Prostate gland (tissue), 2 donors: ENCODE results near the gene POFUT2. TPM values are rescaled to one million over a fixed set of nuclear protein-coding genes. Genes with fewer than 3 reads are reported as not detected.
A peak's percentile ranks its signal among the peaks of the same experiment; 100 is the strongest.

ENCODE experiments used
- DNase-seq: peaks from one replicate; pipeline ENCODE4 v3.0.0-alpha.2; 2019; ENCODE audit warnings: low spot score
- H3K27ac ChIP-seq, 2 donors: fragments of 200-600 bp; sonication (generic); 2 replicates each; pipeline ENCODE4 v1.5.1; 2017 to 2019
- H3K27me3 ChIP-seq: fragments of 200-600 bp; sonication (generic); replicated peaks from 2 replicates; pipeline ENCODE4 v1.5.1; 2019; ENCODE audit not compliant: insufficient read depth
- H3K36me3 ChIP-seq, 2 donors: fragments of 200-600 bp; sonication (generic); 1 replicate in 1 of 2; 2 replicates in 1 of 2; pipeline versions ENCODE4 v1.5.1 to v1.8.1; 2017 to 2019
- H3K4me1 ChIP-seq: fragments of 200-600 bp; sonication (generic); replicated peaks from 2 replicates; pipeline ENCODE4 v1.5.1; 2019
- H3K4me3 ChIP-seq, 2 donors: fragments of 200-600 bp; sonication (generic); 2 replicates each; pipeline ENCODE4 v1.5.1; 2017 to 2019
- H3K9me3 ChIP-seq: fragments of 200-600 bp; sonication (generic); 2 replicates; pipeline ENCODE4 v1.5.1; 2017
- POLR2A ChIP-seq: fragments of 450-650 bp; IDR thresholded peaks from one replicate; pipeline ENCODE4 v1.6.1; 2016; ENCODE audit warnings: antibody characterized with exemption, mild to moderate bottlenecking
- POLR2AphosphoS5 ChIP-seq: sonication (generic); formaldehyde crosslinking; IDR thresholded peaks from one replicate; pipeline ENCODE4 v1.6.1; 2017; ENCODE audit warnings: antibody characterized with exemption
- WGBS: methylation state at CpG from one replicate; pipeline ENCODE4 v1.1.5; 2018; 5-methylcytosine and 5-hydroxymethylcytosine counted together
- intact Hi-C: fragments of 100-400 bp; cut with DNase I; formaldehyde crosslinking; loops from one replicate; pipeline ENCODE4 v1.14.2; 2022
- total RNA-seq, 2 donors: library from RNA; depleted of rRNA; stranded (reverse); fragments of >200 nt; gene quantifications; one replicate each; pipeline ENCODE4 v1.1.0, GENCODE V29; 2016
- TF ChIP-seq, protein P1 (sequence below), 4 experiments: fragments of 200-600 bp in 2 of 4; fragments of 450-650 bp in 2 of 4; sonication (generic) in 2 of 4; IDR thresholded peaks; 1 replicate in 3 of 4; 2 replicates in 1 of 4; pipeline ENCODE4 v1.5.1; 2016 to 2019; ENCODE audit warnings: antibody characterized with exemption in 4 of 4, mild to moderate bottlenecking in 2 of 4, moderate library complexity in 2 of 4

POFUT2 gene
- total RNA-seq, 2 donors from 2014 or later, result 20.2 to 52.4 TPM

DNA sequence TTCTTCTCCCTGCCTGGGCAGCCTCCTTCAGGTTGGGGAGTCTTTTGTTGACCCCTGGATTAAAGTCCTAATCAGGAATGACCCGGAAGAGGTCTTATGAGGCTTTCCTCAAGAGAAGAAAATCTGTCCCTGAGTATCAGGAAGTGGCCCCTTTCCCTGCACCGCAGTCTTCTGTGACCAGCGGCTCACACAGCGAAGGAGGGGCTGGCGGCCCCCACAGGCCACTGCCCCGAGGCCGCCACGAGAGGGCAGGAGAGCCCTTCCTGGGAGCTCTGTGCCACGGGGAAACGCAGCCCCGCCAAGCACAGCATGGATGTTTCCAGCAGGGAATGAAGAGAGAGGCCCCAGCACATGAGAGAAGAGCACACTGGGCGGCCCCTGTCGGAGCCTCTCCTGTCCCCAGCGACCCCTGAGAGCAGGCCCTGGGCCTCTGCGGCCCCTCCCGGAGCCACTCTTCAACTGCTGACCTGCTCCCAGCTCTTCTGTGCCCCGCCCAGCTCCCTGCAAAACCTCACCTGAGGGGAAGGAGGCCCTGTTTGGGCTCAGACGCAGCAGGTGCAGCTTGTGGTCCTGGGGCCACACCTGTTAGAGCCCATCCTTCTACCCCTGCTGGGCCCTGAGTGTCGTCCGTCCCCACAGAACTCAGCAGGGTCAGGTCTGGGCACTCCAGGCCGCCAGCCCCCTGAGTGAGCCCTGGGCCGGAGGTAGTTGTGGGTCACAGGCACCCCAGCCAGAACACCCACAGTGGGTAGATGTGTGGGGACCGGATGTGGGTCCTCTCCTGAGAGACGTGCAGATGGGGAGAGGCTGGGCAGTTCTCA lies 4.9 kb upstream of the POFUT2 start:
- H3K4me1 ChIP-seq, result peaks cover 12% of the 10 kb centered on the region
- intact Hi-C loops, result loop anchor here (1.0 kb wide), 1 partner anchor 147 kb away; no protein-coding TSS in a partner anchor

DNA sequence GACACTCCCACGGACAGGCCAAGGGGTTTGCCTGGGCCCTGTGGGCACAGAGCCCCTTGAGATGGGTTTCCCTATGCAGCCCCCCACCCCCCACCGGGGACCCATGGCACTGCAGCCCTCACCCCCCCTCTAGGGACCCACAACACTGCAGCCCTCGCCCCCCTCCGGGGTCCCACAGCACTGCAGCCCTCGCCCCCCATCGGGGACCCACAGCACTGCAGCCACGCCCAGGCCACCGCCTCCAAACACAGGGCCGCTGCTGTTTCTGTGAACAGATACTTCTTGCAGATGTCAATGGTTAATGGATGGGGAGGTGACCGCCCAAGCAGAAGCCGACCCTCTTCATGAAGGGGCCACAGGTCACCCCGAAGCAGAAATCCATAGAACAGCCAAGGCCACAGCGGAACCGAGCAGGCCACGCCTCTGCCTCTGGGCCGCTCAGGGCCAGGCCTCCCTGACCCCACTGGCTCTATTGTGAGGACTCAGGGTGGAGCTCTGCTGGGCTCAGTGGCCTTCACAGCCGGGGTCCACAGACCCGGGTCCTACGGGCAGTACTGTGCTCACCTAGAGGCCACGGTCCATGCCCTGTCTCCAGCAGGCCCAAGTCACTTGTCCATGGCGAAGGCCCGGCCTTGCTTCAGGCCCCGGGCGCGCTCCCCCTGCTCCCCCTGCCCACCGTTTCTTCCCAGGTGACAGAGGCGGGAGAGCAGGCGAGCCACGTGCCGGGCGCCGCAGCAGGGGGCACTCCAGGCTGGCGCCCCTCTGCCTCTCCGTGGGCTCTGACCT lies 4.1 kb upstream of the POFUT2 start:
- Histone ChIP-seq H3K4me3 (no peak overlapping the region), H3K9me3 (no peaks in the 10 kb centered on the region), H3K4me1 (peaks cover 14% of the 10 kb centered on the region), H3K27me3 (peaks cover 2% of the 10 kb centered on the region), H3K27ac (peak overlapping the region in 1 of 2 donors; percentile 3), H3K36me3 (no peaks in the 10 kb centered on the region)
- TF ChIP-seq POLR2AphosphoS5 (no peak), POLR2A (no peak)
- TF ChIP-seq, protein P1, sequence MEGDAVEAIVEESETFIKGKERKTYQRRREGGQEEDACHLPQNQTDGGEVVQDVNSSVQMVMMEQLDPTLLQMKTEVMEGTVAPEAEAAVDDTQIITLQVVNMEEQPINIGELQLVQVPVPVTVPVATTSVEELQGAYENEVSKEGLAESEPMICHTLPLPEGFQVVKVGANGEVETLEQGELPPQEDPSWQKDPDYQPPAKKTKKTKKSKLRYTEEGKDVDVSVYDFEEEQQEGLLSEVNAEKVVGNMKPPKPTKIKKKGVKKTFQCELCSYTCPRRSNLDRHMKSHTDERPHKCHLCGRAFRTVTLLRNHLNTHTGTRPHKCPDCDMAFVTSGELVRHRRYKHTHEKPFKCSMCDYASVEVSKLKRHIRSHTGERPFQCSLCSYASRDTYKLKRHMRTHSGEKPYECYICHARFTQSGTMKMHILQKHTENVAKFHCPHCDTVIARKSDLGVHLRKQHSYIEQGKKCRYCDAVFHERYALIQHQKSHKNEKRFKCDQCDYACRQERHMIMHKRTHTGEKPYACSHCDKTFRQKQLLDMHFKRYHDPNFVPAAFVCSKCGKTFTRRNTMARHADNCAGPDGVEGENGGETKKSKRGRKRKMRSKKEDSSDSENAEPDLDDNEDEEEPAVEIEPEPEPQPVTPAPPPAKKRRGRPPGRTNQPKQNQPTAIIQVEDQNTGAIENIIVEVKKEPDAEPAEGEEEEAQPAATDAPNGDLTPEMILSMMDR (IDR thresholded peaks at IDR 0.05), result no peak
- WGBS, result 66% methylated on average over 32 of the region's 34 CpGs
- intact Hi-C loops, result loop anchor here (1.0 kb wide), 1 partner anchor 147 kb away; no protein-coding TSS in a partner anchor
- no peak for DNase-seq

More for the DNA sequence above, 4.9 kb upstream of the POFUT2 start:
- peak; percentile 72 for DNase-seq
- no peaks in the 10 kb centered on the region for H3K9me3 ChIP-seq
- TF ChIP-seq, protein P1 (IDR thresholded peaks at IDR 0.05), result peak; percentile 86 to 99 (median 96)
- TF ChIP-seq POLR2A (no peak), POLR2AphosphoS5 (peak; percentile 74)
- peaks cover 2% of the 10 kb centered on the region for H3K27me3 ChIP-seq
- H3K27ac ChIP-seq, result peak overlapping the region; percentile 28 to 74
- H3K4me3 ChIP-seq, result no peak overlapping the region
- no peaks in the 10 kb centered on the region for H3K36me3 ChIP-seq
- WGBS, result 11% methylated on average over 19 of the region's 24 CpGs

DNA sequence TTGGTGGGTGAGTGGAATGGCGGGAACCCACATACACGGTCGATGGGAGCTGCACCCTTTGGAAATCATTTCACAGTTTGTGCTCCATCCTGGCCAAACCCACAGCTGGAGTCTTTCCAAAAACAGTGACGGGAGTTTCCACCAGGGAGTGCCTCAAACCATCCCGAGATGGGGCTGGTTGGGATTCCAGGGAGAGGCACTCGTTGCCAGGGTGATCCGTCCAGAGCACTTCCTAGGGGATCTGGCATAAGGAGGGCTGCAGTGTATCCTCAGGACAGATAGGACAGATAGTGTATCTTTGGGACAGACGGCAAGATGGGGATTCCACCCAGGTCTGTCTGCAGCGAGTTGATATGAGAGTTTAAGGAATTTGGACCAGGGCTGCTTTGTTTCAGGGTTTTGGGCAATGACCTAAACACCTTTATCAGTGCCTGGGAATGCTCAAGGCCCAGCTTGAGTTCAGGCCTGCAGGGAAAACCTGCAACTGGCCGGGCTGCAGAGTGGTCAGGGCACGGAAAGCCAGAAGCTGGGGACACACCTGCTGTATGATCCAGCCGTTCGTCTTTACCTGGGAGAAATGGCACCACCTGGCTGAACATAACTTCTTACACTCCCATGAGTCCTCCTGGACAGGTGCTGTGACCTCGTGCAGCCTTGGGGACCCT lies 3.4 kb upstream of the POFUT2 start:
- Histone ChIP-seq H3K4me3 (no peak overlapping the region), H3K9me3 (no peaks in the 10 kb centered on the region), H3K36me3 (no peaks in the 10 kb centered on the region), H3K4me1 (peaks cover 18% of the 10 kb centered on the region), H3K27ac (no peak overlapping the region), H3K27me3 (peaks cover 2% of the 10 kb centered on the region)
- intact Hi-C loops, result no loop called here
- DNase-seq, result no peak
- TF ChIP-seq, protein P1 (IDR thresholded peaks at IDR 0.05), result no peak
- no peak for TF ChIP-seq POLR2A
- no peak for TF ChIP-seq POLR2AphosphoS5
- WGBS, result 59% methylated on average over 14 of the region's 14 CpGs

DNA sequence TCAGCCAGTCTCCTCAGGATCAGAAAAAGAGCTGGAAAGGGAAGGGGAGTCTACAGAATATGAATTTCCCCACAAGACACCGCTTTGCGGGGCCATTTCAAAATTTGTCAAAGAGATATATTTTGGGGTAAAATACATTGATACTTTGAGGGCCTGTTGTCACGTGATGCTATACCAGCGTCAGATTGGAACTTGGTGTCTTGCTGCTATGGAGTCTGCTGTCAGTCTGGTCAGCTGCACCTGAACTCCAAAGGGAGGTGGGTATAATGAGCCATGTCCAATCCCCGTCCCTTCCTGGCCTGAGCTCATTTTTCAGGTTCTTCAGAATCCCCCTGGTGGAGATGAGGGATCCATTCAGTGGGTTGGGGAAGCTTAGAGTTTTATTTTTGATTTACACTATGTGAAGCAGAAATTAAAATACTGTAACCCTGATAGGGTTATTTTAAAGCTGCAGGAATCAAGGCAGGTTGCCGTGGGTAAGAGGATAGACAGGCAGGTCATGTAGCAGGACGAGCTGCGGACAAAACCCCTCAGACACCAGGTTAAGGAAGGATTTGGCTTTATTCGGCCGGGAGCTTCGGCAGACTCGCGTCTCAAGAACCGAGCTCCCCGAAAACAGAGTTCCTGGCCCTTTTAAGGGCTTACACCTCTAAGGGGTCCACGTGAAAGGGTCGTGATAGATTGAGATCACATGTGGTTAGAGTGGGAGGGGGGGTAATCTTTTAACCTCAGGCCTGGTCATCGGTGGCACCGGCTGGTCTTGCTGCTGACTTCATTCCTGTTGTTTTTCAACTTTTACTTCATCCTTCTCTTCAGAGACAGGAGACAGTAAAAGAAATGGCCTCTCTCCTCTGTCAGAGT lies 2.2 kb upstream of the POFUT2 start:
- no peak for TF ChIP-seq POLR2AphosphoS5
- TF ChIP-seq, protein P1 (IDR thresholded peaks at IDR 0.05), result no peak
- TF ChIP-seq POLR2A, result no peak
- no peak for DNase-seq
- Histone ChIP-seq H3K36me3 (peaks cover 4 to 10% of the 10 kb centered on the region in 2 donors), H3K27ac (no peak overlapping the region), H3K9me3 (no peaks in the 10 kb centered on the region), H3K4me3 (no peak overlapping the region), H3K27me3 (peaks cover 2% of the 10 kb centered on the region), H3K4me1 (peaks cover 18% of the 10 kb centered on the region)
- intact Hi-C loops, result loop anchor here (10.0 kb wide), 2 partner anchors 145 to 345 kb away; partner anchors contain the start of gene SLX9
- 91% methylated on average over 19 of the region's 19 CpGs for WGBS
